ENCODE data around the gene MYRF. TPM values are rescaled to one million over a fixed set of nuclear protein-coding genes. Genes with fewer than 3 reads are reported as not detected.

Gene MYRF
- total RNA-seq, 1 donor from 2014 or later: 1.9 TPM

- Histone ChIP-seq H3K79me2 (ENCODE audit: low read depth) (no peaks in the 10 kb centered on the region), H3K27ac (no peak overlapping the region), H4K20me1 (ENCODE audit: low read depth) (no peaks in the 10 kb centered on the region), H3K9ac (no peak overlapping the region), H3F3A (ENCODE audit: low read depth) (peaks cover 13% of the 10 kb centered on the region), H3K4me3 (peak overlapping the region; percentile 2), H3K36me3 (no peaks in the 10 kb centered on the region), H3K9me3 (ENCODE audit: low read depth) (no peaks in the 10 kb centered on the region), H3K4me1 (peaks cover 25% of the 10 kb centered on the region), H2AFZ (replicated peaks) (no peak overlapping the region), H3K27me3 (peaks cover 33% of the 10 kb centered on the region), H3K4me2 (peak overlapping the region; percentile 65)
- Mint-ChIP-seq H3K27ac (peak overlapping the region; percentile 95), H3K9me3 (no peaks in the 10 kb centered on the region), H3K4me1 (peaks cover 51% of the 10 kb centered on the region), H3K4me3 (peak overlapping the region; percentile 77), H3K36me3 (no peaks in the 10 kb centered on the region), H3K27me3 (ENCODE audit: insufficient read depth, low read depth) (peaks cover 28% of the 10 kb centered on the region)
- TF ChIP-seq CTCF (IDR thresholded peaks at IDR 0.05) (no peak), EZH2phosphoT487 (IDR thresholded peaks at IDR 0.05) (no peak), EZH2 (IDR thresholded peaks at IDR 0.05) (no peak)
- peak; percentile 50 for DNase-seq (ENCODE audit: low spot score)
These were observed 2.7 kb upstream of the MYRF start for GRCh38 chr11:61749591-61750217.

GRCh38 chr11:61750631-61751273, 1.7 kb upstream of the MYRF start:
- no peak overlapping the region for H2AFZ ChIP-seq (replicated peaks)
- H3K9ac ChIP-seq: no peak overlapping the region
- H3K4me2 ChIP-seq: no peak overlapping the region
- H3K79me2 ChIP-seq (ENCODE audit: low read depth): no peaks in the 10 kb centered on the region
- no peaks in the 10 kb centered on the region for H3K36me3 Mint-ChIP-seq
- H4K20me1 ChIP-seq (ENCODE audit: low read depth): no peaks in the 10 kb centered on the region
- H3K4me1 ChIP-seq: peaks cover 22% of the 10 kb centered on the region
- TF ChIP-seq CTCF (IDR thresholded peaks at IDR 0.05) (no peak), EZH2 (IDR thresholded peaks at IDR 0.05) (no peak), EZH2phosphoT487 (IDR thresholded peaks at IDR 0.05) (no peak)
- peak overlapping the region; percentile 70 for H3K4me3 Mint-ChIP-seq
- no peaks in the 10 kb centered on the region for H3K9me3 ChIP-seq (ENCODE audit: low read depth)
- peaks cover 13% of the 10 kb centered on the region for H3F3A ChIP-seq (ENCODE audit: low read depth)
- H3K36me3 ChIP-seq: no peaks in the 10 kb centered on the region
- H3K4me3 ChIP-seq: no peak overlapping the region
- no peak overlapping the region for H3K27ac ChIP-seq
- no peak for DNase-seq (ENCODE audit: low spot score)
- H3K4me1 Mint-ChIP-seq: peaks cover 51% of the 10 kb centered on the region
- peaks cover 28% of the 10 kb centered on the region for H3K27me3 Mint-ChIP-seq (ENCODE audit: insufficient read depth, low read depth)
- H3K9me3 Mint-ChIP-seq: no peaks in the 10 kb centered on the region
- no peak overlapping the region for H3K27ac Mint-ChIP-seq
- peaks cover 33% of the 10 kb centered on the region for H3K27me3 ChIP-seq

GRCh38 chr11:61751384-61751783, 1.1 kb upstream of the MYRF start:
- no peaks in the 10 kb centered on the region for H3K36me3 ChIP-seq
- no peak for DNase-seq (ENCODE audit: low spot score)
- no peak overlapping the region for H2AFZ ChIP-seq (replicated peaks)
- no peaks in the 10 kb centered on the region for H3K9me3 ChIP-seq (ENCODE audit: low read depth)
- no peak for TF ChIP-seq EZH2 (IDR thresholded peaks at IDR 0.05)
- no peak for TF ChIP-seq EZH2phosphoT487 (IDR thresholded peaks at IDR 0.05)
- no peak for TF ChIP-seq CTCF (IDR thresholded peaks at IDR 0.05)
- H3F3A ChIP-seq (ENCODE audit: low read depth): peaks cover 13% of the 10 kb centered on the region
- Mint-ChIP-seq H3K4me3 (peak overlapping the region; percentile 70), H3K27ac (no peak overlapping the region), H3K9me3 (no peaks in the 10 kb centered on the region), H3K4me1 (peaks cover 48% of the 10 kb centered on the region), H3K27me3 (ENCODE audit: insufficient read depth, low read depth) (peaks cover 28% of the 10 kb centered on the region), H3K36me3 (no peaks in the 10 kb centered on the region)
- H3K9ac ChIP-seq: no peak overlapping the region
- no peak overlapping the region for H3K27ac ChIP-seq
- peaks cover 33% of the 10 kb centered on the region for H3K27me3 ChIP-seq
- no peak overlapping the region for H3K4me2 ChIP-seq
- H3K4me3 ChIP-seq: no peak overlapping the region
- H3K79me2 ChIP-seq (ENCODE audit: low read depth): no peaks in the 10 kb centered on the region
- H3K4me1 ChIP-seq: peaks cover 20% of the 10 kb centered on the region
- H4K20me1 ChIP-seq (ENCODE audit: low read depth): no peaks in the 10 kb centered on the region

Data from neural progenitor cell (in vitro differentiated cells).